Measurements from ENCODE around the gene PHLPP2. TPM values are rescaled to one million over a fixed set of nuclear protein-coding genes. Genes with fewer than 3 reads are reported as not detected.

The PHLPP2 gene
- total RNA-seq, 1 donor from 2014 or later: 16.5 TPM

DNA sequence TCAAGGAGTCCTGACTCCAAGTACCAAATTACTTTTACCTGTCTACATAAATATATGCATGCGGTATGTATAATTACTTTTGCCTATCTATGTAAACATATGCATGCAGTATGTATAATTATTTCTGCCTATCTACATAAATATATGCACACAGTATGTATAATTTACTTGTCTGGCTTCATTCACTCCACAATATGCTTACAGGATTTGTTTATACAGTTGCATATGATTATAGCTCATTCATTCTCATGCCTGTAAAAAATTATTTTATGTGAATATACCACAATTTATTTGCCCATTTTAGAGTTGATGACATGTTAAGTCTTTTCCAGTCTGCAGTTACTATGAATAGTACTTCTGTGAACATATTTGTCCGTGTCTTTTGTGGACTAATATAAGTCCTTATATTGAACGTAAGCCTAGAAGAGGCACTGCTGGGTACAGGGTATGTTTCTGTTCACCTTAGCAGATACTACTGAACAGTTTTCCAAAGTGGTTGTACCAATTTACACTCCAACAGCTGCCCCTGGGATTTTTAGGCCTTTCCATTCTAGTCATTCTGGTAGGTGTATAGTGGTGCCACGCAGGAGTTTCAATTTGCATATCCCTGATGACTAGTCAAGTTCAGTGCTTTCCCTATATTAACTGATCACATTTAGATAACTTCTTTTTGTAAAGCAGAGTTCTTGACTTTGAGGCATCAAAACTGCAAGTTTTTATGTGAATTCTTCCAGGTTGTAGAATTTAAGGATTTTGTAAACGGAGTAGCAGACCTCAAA lies 51.5 kb downstream of the PHLPP2 start:
- no peaks in the 10 kb centered on the region for H3K9me3 Mint-ChIP-seq
- H3K4me1 Mint-ChIP-seq (ENCODE audit: low read depth): peaks cover 5% of the 10 kb centered on the region
- H3K27ac Mint-ChIP-seq: no peak overlapping the region
- H3K4me3 Mint-ChIP-seq: no peak overlapping the region
- peaks cover 24% of the 10 kb centered on the region for H3K36me3 Mint-ChIP-seq (ENCODE audit: low read depth)
- no peak for DNase-seq (ENCODE audit: low spot score)
- intact Hi-C loops (cut with micrococcal nuclease): no loop called here
- no peaks in the 10 kb centered on the region for H3K27me3 Mint-ChIP-seq (ENCODE audit: insufficient read depth)

DNA sequence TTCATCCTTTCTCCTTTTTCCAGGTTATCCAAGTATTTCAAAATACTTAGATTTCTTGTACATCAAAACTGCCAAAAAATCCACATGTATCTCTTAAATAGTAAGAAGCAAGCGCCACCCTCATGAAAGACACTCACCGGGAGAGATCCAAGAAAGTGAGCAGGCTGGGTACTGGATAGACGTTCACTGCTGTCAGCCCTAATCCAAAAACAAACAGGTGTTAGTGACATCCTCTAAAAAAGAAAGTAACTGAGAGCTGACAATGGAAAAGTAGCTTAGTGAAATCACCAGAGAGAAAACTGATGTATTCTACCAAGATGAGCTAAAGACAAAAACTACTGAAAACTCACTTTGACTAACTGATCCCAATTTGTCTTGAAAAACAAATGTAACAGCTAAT lies 52.4 kb downstream of the PHLPP2 start:
- Mint-ChIP-seq H3K4me3 (no peak overlapping the region), H3K9me3 (no peaks in the 10 kb centered on the region), H3K36me3 (ENCODE audit: low read depth) (peaks cover 21% of the 10 kb centered on the region), H3K27me3 (ENCODE audit: insufficient read depth) (no peaks in the 10 kb centered on the region), H3K4me1 (ENCODE audit: low read depth) (peaks cover 5% of the 10 kb centered on the region), H3K27ac (no peak overlapping the region)
- no peak for DNase-seq (ENCODE audit: low spot score)
- intact Hi-C loops (cut with micrococcal nuclease): no loop called here

DNA sequence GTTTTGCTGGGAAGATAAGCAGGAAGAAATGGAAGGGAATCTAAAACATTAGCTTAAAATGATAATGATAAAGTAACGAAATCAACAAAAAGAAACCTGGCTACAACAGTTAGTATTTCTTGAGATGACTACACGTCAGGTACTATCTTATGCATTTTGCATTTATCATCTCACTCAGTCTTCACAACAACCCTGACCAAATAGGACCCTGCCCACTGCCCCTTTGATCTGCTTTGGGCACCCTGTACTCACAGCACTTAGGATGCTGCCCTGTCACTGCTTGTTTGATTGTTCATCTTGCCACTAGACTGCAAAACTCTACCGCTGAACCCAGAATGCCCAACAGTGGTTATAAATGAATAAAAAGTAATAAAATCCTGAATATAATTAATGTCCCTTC lies 53.3 kb downstream of the PHLPP2 start:
- Mint-ChIP-seq H3K4me3 (no peak overlapping the region), H3K27me3 (ENCODE audit: insufficient read depth) (no peaks in the 10 kb centered on the region), H3K27ac (no peak overlapping the region), H3K36me3 (ENCODE audit: low read depth) (peaks cover 22% of the 10 kb centered on the region), H3K9me3 (no peaks in the 10 kb centered on the region), H3K4me1 (ENCODE audit: low read depth) (peaks cover 5% of the 10 kb centered on the region)
- DNase-seq (ENCODE audit: low spot score): no peak
- intact Hi-C loops (cut with micrococcal nuclease): no loop called here

DNA sequence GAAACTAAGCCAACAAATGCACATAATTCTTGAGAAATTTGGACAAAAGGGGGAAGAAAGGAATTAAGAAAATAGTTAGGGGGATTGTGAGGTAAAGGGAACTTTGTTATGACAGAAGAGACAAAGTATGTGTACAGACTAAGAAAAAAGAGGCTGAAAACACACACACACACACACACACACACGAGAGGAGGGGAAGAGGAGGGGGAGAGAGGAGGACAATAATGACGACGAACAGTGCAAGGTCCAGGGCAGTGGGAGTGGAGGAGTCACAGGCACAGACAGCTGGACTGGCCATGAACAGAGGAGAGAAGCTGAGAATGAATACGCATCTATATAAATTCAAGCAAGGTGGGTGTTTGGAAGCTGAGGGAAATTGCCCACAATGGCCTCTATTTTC lies 54.0 kb downstream of the PHLPP2 start:
- Mint-ChIP-seq H3K36me3 (ENCODE audit: low read depth) (peaks cover 22% of the 10 kb centered on the region), H3K4me1 (ENCODE audit: low read depth) (peaks cover 5% of the 10 kb centered on the region), H3K27ac (no peak overlapping the region), H3K9me3 (no peaks in the 10 kb centered on the region), H3K4me3 (no peak overlapping the region), H3K27me3 (ENCODE audit: insufficient read depth) (no peaks in the 10 kb centered on the region)
- DNase-seq (ENCODE audit: low spot score): no peak
- intact Hi-C loops (cut with micrococcal nuclease): no loop called here

DNA sequence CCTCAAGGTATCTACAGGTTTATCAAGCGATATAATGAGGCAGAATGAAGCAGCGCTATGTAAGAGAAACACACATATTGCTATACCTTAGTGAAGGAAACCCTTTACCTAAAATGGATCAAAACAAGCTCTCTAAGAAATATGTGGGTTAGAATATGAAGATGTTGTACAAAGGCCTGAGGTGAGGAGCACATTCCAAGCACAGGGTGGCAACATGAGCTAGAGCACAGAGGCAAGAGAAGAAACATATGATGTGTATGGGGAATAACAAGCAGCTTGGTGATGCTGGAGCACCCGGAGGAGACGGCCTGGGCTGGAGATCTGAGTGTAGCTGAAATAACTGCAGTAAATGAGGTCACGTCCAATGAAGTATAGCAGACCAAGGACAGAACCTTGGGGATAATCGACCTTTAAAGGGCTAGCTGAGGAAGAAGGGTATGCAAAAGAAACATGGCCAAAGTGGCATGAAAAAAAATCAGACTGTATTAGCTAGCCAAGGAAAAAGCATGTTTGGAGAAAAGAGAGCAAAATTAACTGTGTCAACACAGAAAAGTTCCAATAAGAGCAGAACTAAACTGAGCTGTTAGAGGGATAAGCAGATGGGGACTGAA lies 54.5 kb downstream of the PHLPP2 start:
- intact Hi-C loops (cut with micrococcal nuclease): no loop called here
- Mint-ChIP-seq H3K4me3 (no peak overlapping the region), H3K36me3 (ENCODE audit: low read depth) (peaks cover 20% of the 10 kb centered on the region), H3K9me3 (no peaks in the 10 kb centered on the region), H3K4me1 (ENCODE audit: low read depth) (peaks cover 5% of the 10 kb centered on the region), H3K27me3 (ENCODE audit: insufficient read depth) (no peaks in the 10 kb centered on the region), H3K27ac (no peak overlapping the region)
- no peak for DNase-seq (ENCODE audit: low spot score)

DNA sequence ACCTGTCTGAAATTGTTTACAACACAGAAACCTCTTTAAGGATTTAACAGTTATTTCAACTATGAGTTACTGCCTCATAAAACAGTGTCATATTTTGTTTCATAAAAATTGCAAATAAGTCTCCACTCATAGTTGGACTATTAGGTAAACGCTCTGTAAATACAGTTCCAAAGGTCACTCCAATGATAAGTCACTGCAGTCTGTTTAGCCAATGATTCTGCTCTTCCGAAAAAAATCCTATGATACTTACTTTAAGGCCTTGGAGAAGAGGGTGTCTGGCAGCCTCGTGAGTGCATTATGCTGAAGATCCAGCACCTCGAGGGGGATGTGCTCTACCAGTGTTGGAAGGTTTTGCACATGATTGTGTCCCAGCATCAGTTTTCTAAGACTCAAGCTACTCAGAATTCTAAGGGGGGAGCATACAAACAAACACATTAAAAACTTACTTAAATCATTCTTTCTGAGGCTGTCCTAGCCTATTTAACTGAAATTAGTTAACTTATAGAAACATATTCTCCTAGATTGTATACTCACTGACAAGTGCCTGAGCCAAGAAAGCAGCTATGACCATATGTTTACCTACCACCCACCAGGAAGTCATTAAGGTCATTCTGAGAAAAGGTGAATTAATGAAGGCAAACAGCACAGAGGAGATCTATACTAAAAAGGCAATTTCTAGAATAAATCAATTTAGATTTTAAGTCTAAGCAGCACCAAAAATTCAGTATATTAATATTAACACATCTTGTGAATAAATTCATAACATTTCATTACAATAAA lies 57.4 kb downstream of the PHLPP2 start:
- H3K4me1 Mint-ChIP-seq (ENCODE audit: low read depth): peaks cover 4% of the 10 kb centered on the region
- no peak for DNase-seq (ENCODE audit: low spot score)
- intact Hi-C loops (cut with micrococcal nuclease): no loop called here
- H3K4me3 Mint-ChIP-seq: no peak overlapping the region
- peaks cover 22% of the 10 kb centered on the region for H3K36me3 Mint-ChIP-seq (ENCODE audit: low read depth)
- no peak overlapping the region for H3K27ac Mint-ChIP-seq
- no peaks in the 10 kb centered on the region for H3K27me3 Mint-ChIP-seq (ENCODE audit: insufficient read depth)
- no peaks in the 10 kb centered on the region for H3K9me3 Mint-ChIP-seq

DNA sequence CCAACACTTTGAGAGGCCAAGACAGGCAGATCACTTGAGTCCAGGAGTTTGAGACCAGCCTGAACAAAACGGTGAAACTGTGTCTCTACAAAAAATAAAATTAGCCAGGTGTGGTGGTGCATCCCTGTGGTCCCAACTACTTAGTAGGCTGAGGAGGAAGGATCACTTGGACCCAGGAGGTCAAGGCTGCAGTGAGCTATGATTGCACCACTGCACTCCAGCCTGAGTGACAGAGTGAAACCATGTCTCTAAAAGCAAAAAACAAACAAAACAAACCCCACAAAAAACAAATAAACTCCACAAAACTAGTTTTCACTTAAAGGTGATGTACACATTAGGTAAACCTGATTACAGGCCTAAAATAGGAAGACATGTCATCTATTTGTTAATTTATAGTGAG lies 58.2 kb downstream of the PHLPP2 start:
- H3K36me3 Mint-ChIP-seq (ENCODE audit: low read depth): peaks cover 20% of the 10 kb centered on the region
- intact Hi-C loops (cut with micrococcal nuclease): no loop called here
- H3K4me1 Mint-ChIP-seq (ENCODE audit: low read depth): no peaks in the 10 kb centered on the region
- H3K4me3 Mint-ChIP-seq: no peak overlapping the region
- H3K27ac Mint-ChIP-seq: no peak overlapping the region
- H3K27me3 Mint-ChIP-seq (ENCODE audit: insufficient read depth): no peaks in the 10 kb centered on the region
- H3K9me3 Mint-ChIP-seq: no peaks in the 10 kb centered on the region
- DNase-seq (ENCODE audit: low spot score): no peak

DNA sequence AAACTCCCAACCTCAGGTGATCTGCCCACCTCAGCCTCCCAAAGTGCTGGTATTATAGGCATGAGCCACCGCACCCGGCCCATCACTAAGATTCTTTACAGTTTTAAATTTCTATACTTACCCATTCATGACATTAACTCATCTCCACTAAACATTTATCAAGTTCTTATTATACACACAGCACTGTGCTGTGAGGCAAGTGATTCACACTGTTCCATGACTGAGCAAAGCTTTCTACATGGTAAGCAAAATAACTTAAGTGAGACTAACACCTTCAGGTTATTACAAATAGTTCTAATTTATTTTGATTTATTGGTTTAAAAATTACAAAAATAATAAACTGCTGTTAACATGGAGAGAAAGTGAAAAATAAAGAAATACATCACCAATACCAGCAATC lies 65.0 kb downstream of the PHLPP2 start:
- Mint-ChIP-seq H3K36me3 (ENCODE audit: low read depth) (peaks cover 21% of the 10 kb centered on the region), H3K4me1 (ENCODE audit: low read depth) (no peaks in the 10 kb centered on the region), H3K9me3 (no peaks in the 10 kb centered on the region), H3K27ac (no peak overlapping the region), H3K27me3 (ENCODE audit: insufficient read depth) (no peaks in the 10 kb centered on the region), H3K4me3 (no peak overlapping the region)
- intact Hi-C loops (cut with micrococcal nuclease): no loop called here
- no peak for DNase-seq (ENCODE audit: low spot score)

DNA sequence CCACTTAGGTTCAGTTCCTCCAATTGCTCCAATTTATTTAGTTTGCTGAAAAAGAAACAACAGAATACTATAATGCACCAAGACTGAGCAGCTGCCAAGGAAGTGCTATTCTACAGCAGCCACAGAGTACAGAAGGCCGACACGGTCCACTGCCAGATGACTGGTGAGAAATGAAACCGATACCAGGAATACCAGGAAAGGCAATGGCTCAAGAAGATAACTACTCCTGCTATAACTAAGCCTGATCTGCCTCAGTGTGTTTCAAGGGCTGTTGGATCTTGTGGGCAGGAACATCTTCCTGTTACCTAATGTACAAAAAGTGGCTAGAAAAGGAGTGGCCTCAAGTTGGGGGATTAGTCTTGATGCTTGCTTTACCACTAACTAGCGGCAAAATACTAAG lies 65.7 kb downstream of the PHLPP2 start:
- peaks cover 18% of the 10 kb centered on the region for H3K36me3 Mint-ChIP-seq (ENCODE audit: low read depth)
- intact Hi-C loops (cut with micrococcal nuclease): no loop called here

DNA sequence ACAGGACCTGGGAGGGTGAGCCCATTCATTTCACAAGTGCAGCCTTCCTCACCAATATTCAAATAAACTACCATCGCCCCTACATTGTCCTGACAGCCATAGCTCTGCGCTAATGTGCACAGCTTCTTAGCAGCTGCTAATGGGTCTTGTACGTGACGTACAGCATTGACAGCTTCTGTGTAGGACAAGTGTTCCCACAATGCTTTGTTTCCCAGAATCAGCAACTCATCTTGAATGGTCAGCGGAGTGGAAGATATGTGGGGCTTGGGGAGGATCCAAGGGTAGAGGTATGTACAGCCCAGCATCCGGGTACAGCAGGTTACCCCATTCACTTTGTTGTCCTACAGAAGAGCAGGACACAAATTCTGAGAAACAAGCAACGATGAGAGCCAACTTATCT lies 74.8 kb downstream of the PHLPP2 start:
- intact Hi-C loops (cut with micrococcal nuclease): no loop called here
- H3K27me3 Mint-ChIP-seq (ENCODE audit: insufficient read depth): no peaks in the 10 kb centered on the region

More for the DNA sequence above, 65.7 kb downstream of the PHLPP2 start:
- Mint-ChIP-seq H3K4me1 (ENCODE audit: low read depth) (no peaks in the 10 kb centered on the region), H3K27ac (no peak overlapping the region), H3K4me3 (no peak overlapping the region), H3K27me3 (ENCODE audit: insufficient read depth) (no peaks in the 10 kb centered on the region), H3K9me3 (no peaks in the 10 kb centered on the region)
- DNase-seq (ENCODE audit: low spot score): no peak

DNA sequence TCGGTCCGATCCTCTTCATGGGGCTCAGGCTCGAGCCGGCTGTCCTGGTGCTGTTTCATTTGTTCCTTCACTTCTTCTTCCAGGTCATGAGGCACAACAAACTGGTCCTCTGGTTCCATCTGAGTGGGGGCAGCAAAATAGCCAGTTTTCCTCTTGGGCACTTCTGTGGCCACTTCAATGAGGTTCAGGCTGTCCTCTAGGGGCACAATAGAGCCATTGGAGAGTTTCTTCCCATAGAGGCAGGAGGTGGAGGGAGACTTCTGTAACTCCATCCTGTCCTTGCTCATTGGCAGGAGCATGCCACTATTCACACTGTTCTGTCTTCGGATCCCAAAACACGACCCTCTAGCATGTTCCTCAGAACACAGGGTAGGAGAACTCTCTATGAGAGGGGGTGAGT lies 75.6 kb downstream of the PHLPP2 start:
- Mint-ChIP-seq H3K36me3 (ENCODE audit: low read depth) (peaks cover 11% of the 10 kb centered on the region), H3K9me3 (no peaks in the 10 kb centered on the region), H3K27me3 (ENCODE audit: insufficient read depth) (no peaks in the 10 kb centered on the region), H3K4me1 (ENCODE audit: low read depth) (no peaks in the 10 kb centered on the region), H3K27ac (no peak overlapping the region), H3K4me3 (no peak overlapping the region)
- DNase-seq (ENCODE audit: low spot score): no peak
- intact Hi-C loops (cut with micrococcal nuclease): no loop called here

More for the DNA sequence above, 74.8 kb downstream of the PHLPP2 start:
- DNase-seq (ENCODE audit: low spot score): no peak
- Mint-ChIP-seq H3K27ac (no peak overlapping the region), H3K9me3 (no peaks in the 10 kb centered on the region), H3K36me3 (ENCODE audit: low read depth) (peaks cover 11% of the 10 kb centered on the region), H3K4me1 (ENCODE audit: low read depth) (no peaks in the 10 kb centered on the region), H3K4me3 (no peak overlapping the region)

DNA sequence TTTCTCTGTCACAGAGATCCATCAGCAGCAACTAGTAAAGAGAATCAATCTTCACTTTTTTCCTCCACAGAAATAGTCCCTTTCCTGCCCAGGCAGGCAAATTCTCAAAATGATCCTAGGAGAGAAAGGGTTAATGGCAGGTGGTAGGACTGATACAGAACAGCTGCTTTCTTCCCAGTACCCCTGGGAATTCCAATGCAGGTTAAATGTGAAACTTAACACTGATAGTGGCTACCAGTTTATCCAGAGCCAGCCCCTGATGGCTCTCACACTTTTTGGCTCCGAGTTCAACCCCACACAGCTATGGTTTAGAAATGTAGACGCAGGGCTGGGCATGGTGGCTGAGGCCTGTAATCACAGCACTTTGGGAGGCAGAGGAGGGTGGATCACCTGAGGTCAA lies 76.3 kb downstream of the PHLPP2 start:
- H3K4me1 Mint-ChIP-seq (ENCODE audit: low read depth): no peaks in the 10 kb centered on the region
- no peaks in the 10 kb centered on the region for H3K9me3 Mint-ChIP-seq
- H3K27me3 Mint-ChIP-seq (ENCODE audit: insufficient read depth): no peaks in the 10 kb centered on the region
- H3K4me3 Mint-ChIP-seq: no peak overlapping the region
- intact Hi-C loops (cut with micrococcal nuclease): no loop called here
- peaks cover 11% of the 10 kb centered on the region for H3K36me3 Mint-ChIP-seq (ENCODE audit: low read depth)
- H3K27ac Mint-ChIP-seq: no peak overlapping the region
- DNase-seq (ENCODE audit: low spot score): no peak

DNA sequence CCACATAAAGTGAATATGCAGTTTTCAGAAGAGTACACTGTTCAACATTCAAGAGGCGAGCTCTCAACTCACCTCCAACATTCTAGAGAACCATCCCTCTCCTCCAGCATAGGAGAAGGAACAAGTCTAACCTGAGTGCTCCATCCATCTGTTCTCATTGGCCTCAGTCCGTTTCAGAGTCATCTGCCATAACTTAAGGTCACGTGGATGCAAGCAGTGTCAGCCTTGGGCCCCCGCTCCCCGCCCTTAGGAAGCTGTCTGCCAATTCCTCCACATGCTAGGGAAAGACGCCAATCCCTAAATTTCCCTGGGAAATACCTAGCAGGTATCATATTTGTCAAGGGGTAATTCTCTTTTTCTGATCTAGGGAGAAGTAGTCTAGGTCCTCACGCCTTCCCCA lies 77.1 kb downstream of the PHLPP2 start:
- H3K4me1 Mint-ChIP-seq (ENCODE audit: low read depth): no peaks in the 10 kb centered on the region
- H3K4me3 Mint-ChIP-seq: no peak overlapping the region
- no peaks in the 10 kb centered on the region for H3K27me3 Mint-ChIP-seq (ENCODE audit: insufficient read depth)
- peaks cover 11% of the 10 kb centered on the region for H3K36me3 Mint-ChIP-seq (ENCODE audit: low read depth)
- no peaks in the 10 kb centered on the region for H3K9me3 Mint-ChIP-seq
- no peak overlapping the region for H3K27ac Mint-ChIP-seq
- intact Hi-C loops (cut with micrococcal nuclease): no loop called here
- no peak for DNase-seq (ENCODE audit: low spot score)
